SKM-1 treated with dmso at 0.1 percent for 144 hours (cell line): ENCODE results near the gene CWF19L1.

Source experiments
- DNase-seq: peaks from one replicate; lab custom pipeline; 2025; ENCODE audit not compliant: unreplicated experiment; lab: John Stamatoyannopoulos, UW

The CWF19L1 gene

GRCh38 chr10:100183481-100183880 is 84.0 kb downstream of the CWF19L1 start:
- peak; percentile 97 for DNase-seq

- no peak for DNase-seq
Observed at GRCh38 chr10:100182908-100183307, 84.5 kb downstream of the CWF19L1 start.
